ENCODE measurements around the gene FBXL15. TPM values are rescaled to one million over a fixed set of nuclear protein-coding genes. Genes with fewer than 3 reads are reported as not detected.

FBXL15 gene
- total RNA-seq, 1 donor from 2014 or later, result 9.8 TPM

- no peaks in the 10 kb centered on the region for H3K27me3 Mint-ChIP-seq (ENCODE audit: unreplicated experiment)
- no peak overlapping the region for H3K27ac Mint-ChIP-seq (ENCODE audit: unreplicated experiment)
- H3K9me3 Mint-ChIP-seq (ENCODE audit: unreplicated experiment), result no peaks in the 10 kb centered on the region
- DNase-seq (ENCODE audit: extremely low spot score, unreplicated experiment), result no peak
- TF ChIP-seq CTCF (IDR thresholded peaks at IDR 0.05), result no peak
- H3K4me3 Mint-ChIP-seq (ENCODE audit: unreplicated experiment), result no peak overlapping the region
- H3K36me3 Mint-ChIP-seq (ENCODE audit: unreplicated experiment), result peaks cover 4% of the 10 kb centered on the region
- peaks cover 23% of the 10 kb centered on the region for H3K4me1 Mint-ChIP-seq (ENCODE audit: unreplicated experiment)
Observed at GRCh38 chr10:102401342-102401654, 19.3 kb upstream of the FBXL15 start.

- Mint-ChIP-seq H3K36me3 (ENCODE audit: unreplicated experiment) (peaks cover 4% of the 10 kb centered on the region), H3K27me3 (ENCODE audit: unreplicated experiment) (peaks cover 3% of the 10 kb centered on the region), H3K27ac (ENCODE audit: unreplicated experiment) (no peak overlapping the region), H3K4me3 (ENCODE audit: unreplicated experiment) (no peak overlapping the region), H3K4me1 (ENCODE audit: unreplicated experiment) (peaks cover 16% of the 10 kb centered on the region), H3K9me3 (ENCODE audit: unreplicated experiment) (no peaks in the 10 kb centered on the region)
- TF ChIP-seq CTCF (IDR thresholded peaks at IDR 0.05), result no peak
- DNase-seq (ENCODE audit: extremely low spot score, unreplicated experiment), result no peak
Observed at GRCh38 chr10:102401735-102402511, 18.7 kb upstream of the FBXL15 start.

GRCh38 chr10:102402512-102402896 lies 18.1 kb upstream of the FBXL15 start:
- no peak for TF ChIP-seq CTCF (IDR thresholded peaks at IDR 0.05)
- Mint-ChIP-seq H3K4me1 (ENCODE audit: unreplicated experiment) (peaks cover 14% of the 10 kb centered on the region), H3K4me3 (ENCODE audit: unreplicated experiment) (no peak overlapping the region), H3K36me3 (ENCODE audit: unreplicated experiment) (peaks cover 4% of the 10 kb centered on the region), H3K27me3 (ENCODE audit: unreplicated experiment) (peaks cover 3% of the 10 kb centered on the region), H3K27ac (ENCODE audit: unreplicated experiment) (no peak overlapping the region), H3K9me3 (ENCODE audit: unreplicated experiment) (no peaks in the 10 kb centered on the region)
- no peak for DNase-seq (ENCODE audit: extremely low spot score, unreplicated experiment)

GRCh38 chr10:102403115-102403514 lies 17.5 kb upstream of the FBXL15 start:
- H3K4me3 Mint-ChIP-seq (ENCODE audit: unreplicated experiment), result no peak overlapping the region
- no peak for TF ChIP-seq CTCF (IDR thresholded peaks at IDR 0.05)
- H3K36me3 Mint-ChIP-seq (ENCODE audit: unreplicated experiment), result peaks cover 4% of the 10 kb centered on the region
- H3K9me3 Mint-ChIP-seq (ENCODE audit: unreplicated experiment), result no peaks in the 10 kb centered on the region
- peaks cover 6% of the 10 kb centered on the region for H3K27me3 Mint-ChIP-seq (ENCODE audit: unreplicated experiment)
- H3K4me1 Mint-ChIP-seq (ENCODE audit: unreplicated experiment), result peaks cover 13% of the 10 kb centered on the region
- no peak overlapping the region for H3K27ac Mint-ChIP-seq (ENCODE audit: unreplicated experiment)
- no peak for DNase-seq (ENCODE audit: extremely low spot score, unreplicated experiment)

GRCh38 chr10:102404361-102405107 lies 16.1 kb upstream of the FBXL15 start:
- peaks cover 12% of the 10 kb centered on the region for H3K27me3 Mint-ChIP-seq (ENCODE audit: unreplicated experiment)
- no peaks in the 10 kb centered on the region for H3K9me3 Mint-ChIP-seq (ENCODE audit: unreplicated experiment)
- H3K27ac Mint-ChIP-seq (ENCODE audit: unreplicated experiment), result no peak overlapping the region
- H3K36me3 Mint-ChIP-seq (ENCODE audit: unreplicated experiment), result peaks cover 3% of the 10 kb centered on the region
- no peak for DNase-seq (ENCODE audit: extremely low spot score, unreplicated experiment)
- TF ChIP-seq CTCF (IDR thresholded peaks at IDR 0.05), result no peak
- H3K4me1 Mint-ChIP-seq (ENCODE audit: unreplicated experiment), result peaks cover 11% of the 10 kb centered on the region
- no peak overlapping the region for H3K4me3 Mint-ChIP-seq (ENCODE audit: unreplicated experiment)
